Left forelimb (tissue), 1 donor: ENCODE results near the gene SLC12A3.
A peak's percentile ranks its signal among the peaks of the same experiment; 100 is the strongest.

Experiments
- DNase-seq: peaks from one replicate; pipeline ENCODE4 v3.0.0-alpha.2; 2018; ENCODE audit warnings: low spot score

SLC12A3 gene

GRCh38 chr16:56848029-56848936, 16.7 kb upstream of the SLC12A3 start:
- DNase-seq, result peak; percentile 15

- DNase-seq, result peak; percentile 22
These were observed 15.9 kb upstream of the SLC12A3 start for GRCh38 chr16:56848955-56849689.

GRCh38 chr16:56849690-56850680, 15.0 kb upstream of the SLC12A3 start:
- DNase-seq, result no peak

GRCh38 chr16:56851671-56852400, 13.2 kb upstream of the SLC12A3 start:
- no peak for DNase-seq

- DNase-seq, result no peak
These were observed 12.6 kb upstream of the SLC12A3 start for GRCh38 chr16:56852401-56852730.

GRCh38 chr16:56852968-56853367, 12.0 kb upstream of the SLC12A3 start:
- DNase-seq, result no peak

- DNase-seq, result no peak
These were observed 9.8 kb upstream of the SLC12A3 start for GRCh38 chr16:56855201-56855600.

GRCh38 chr16:56855946-56856345, 9.1 kb upstream of the SLC12A3 start:
- no peak for DNase-seq

- no peak for DNase-seq
These were observed 8.0 kb upstream of the SLC12A3 start for GRCh38 chr16:56856876-56857447.

- DNase-seq, result no peak
These were observed 6.6 kb upstream of the SLC12A3 start for GRCh38 chr16:56858374-56858773.

- DNase-seq, result no peak
These were observed 5.4 kb upstream of the SLC12A3 start for GRCh38 chr16:56859636-56860035.

GRCh38 chr16:56860226-56861020, 4.6 kb upstream of the SLC12A3 start:
- no peak for DNase-seq

GRCh38 chr16:56861092-56861610, 3.9 kb upstream of the SLC12A3 start:
- DNase-seq, result no peak

GRCh38 chr16:56861756-56862155, 3.3 kb upstream of the SLC12A3 start:
- no peak for DNase-seq

- no peak for DNase-seq
These were observed 2.2 kb upstream of the SLC12A3 start for GRCh38 chr16:56862776-56863175.

- DNase-seq, result no peak
These were observed 521 bp downstream of the SLC12A3 start for GRCh38 chr16:56865394-56866062.

- DNase-seq, result no peak
These were observed 2.2 kb downstream of the SLC12A3 start for GRCh38 chr16:56866955-56867830.

- DNase-seq, result no peak
These were observed 3.2 kb downstream of the SLC12A3 start for GRCh38 chr16:56868175-56868574.
